AG10803 (cell line): ENCODE data around the gene DEFB125.
"Not testable (repeated sequence)": the region's sequence is repeated elsewhere in the genome, so short reads cannot be mapped to it uniquely, and the experiment has no call there.

Source experiments
- DNase-seq: peaks from one replicate; pipeline ENCODE4 v3.0.0; 2010; ENCODE audit warnings: low read depth
- H3K4me3 ChIP-seq: 2 replicates; pipeline ENCODE4 v1.5.1; 2011; ENCODE audit warnings: mild to moderate bottlenecking, low read length, control low read depth
- CTCF ChIP-seq: conservative IDR thresholded peaks from 2 replicates; pipeline ENCODE4 v1.5.1; 2011; ENCODE audit warnings: mild to moderate bottlenecking, low read length, control low read depth, inconsistent platforms

DEFB125 gene

GRCh38 chr20:101975-102374 lies 14.5 kb downstream of the DEFB125 start:
- TF ChIP-seq CTCF, result no peak
- no peak overlapping the region for H3K4me3 ChIP-seq
- no peak for DNase-seq

GRCh38 chr20:103456-103855 lies 16.0 kb downstream of the DEFB125 start:
- no peak overlapping the region for H3K4me3 ChIP-seq
- TF ChIP-seq CTCF, result no peak
- DNase-seq, result no peak

- DNase-seq, result no peak
- TF ChIP-seq CTCF, result no peak
- H3K4me3 ChIP-seq, result no peak overlapping the region
Observed at GRCh38 chr20:112396-112795, 24.9 kb downstream of the DEFB125 start.

- no peak for DNase-seq
- no peak overlapping the region for H3K4me3 ChIP-seq
- TF ChIP-seq CTCF, result no peak
Observed at GRCh38 chr20:117518-117917, 30.0 kb downstream of the DEFB125 start.

- not testable (repeated sequence) for H3K4me3 ChIP-seq, DNase-seq
Observed at GRCh38 chr20:129786-130323, 42.4 kb downstream of the DEFB125 start.

GRCh38 chr20:137668-138490 lies 50.4 kb downstream of the DEFB125 start:
- DNase-seq, result no peak
- TF ChIP-seq CTCF, result 0 out of 2 replicates have a peak, but pooled peaks have one; percentile 13
- no peak overlapping the region for H3K4me3 ChIP-seq

- no peak within 1 kb of the TSS for H3K4me3 ChIP-seq
- no peak for TF ChIP-seq CTCF
- no peak for DNase-seq
Observed at GRCh38 chr20:142290-142689, 54.8 kb downstream of the DEFB125 start, which contains the start of gene DEFB126. Gene DEFB126, plus strand, starts transcription at chr20:142590. Its CDS starts 39 bp downstream, at chr20:142629.
